HG02763 (cell line): ENCODE results near the gene CTNNBL1.
"Not testable (repeated sequence)": the region's sequence is repeated elsewhere in the genome, so short reads cannot be mapped to it uniquely, and the experiment has no call there.

Source experiments
- ATAC-seq: cut with Tn5 transposase; IDR thresholded peaks from one replicate; pipeline ENCODE4 v1.9.1; 2021; ENCODE audit warnings: mild to moderate bottlenecking, moderate library complexity; ENCODE audit not compliant: unreplicated experiment

Gene CTNNBL1

GRCh38 chr20:37677969-37678861 lies 15.6 kb upstream of the CTNNBL1 start:
- no peak for ATAC-seq

- ATAC-seq: not testable (repeated sequence)
These were observed 14.1 kb upstream of the CTNNBL1 start for GRCh38 chr20:37679751-37680150.

GRCh38 chr20:37680420-37680819 lies 13.4 kb upstream of the CTNNBL1 start:
- no peak for ATAC-seq

- ATAC-seq: no peak
These were observed 12.3 kb upstream of the CTNNBL1 start for GRCh38 chr20:37681384-37682112.

- ATAC-seq: not testable (repeated sequence)
These were observed 10.7 kb upstream of the CTNNBL1 start for GRCh38 chr20:37683146-37683545.

GRCh38 chr20:37686762-37687477 lies 6.9 kb upstream of the CTNNBL1 start:
- no peak for ATAC-seq

- ATAC-seq: no peak
These were observed 6.4 kb upstream of the CTNNBL1 start for GRCh38 chr20:37687478-37687805.

- no peak for ATAC-seq
These were observed 5.7 kb upstream of the CTNNBL1 start for GRCh38 chr20:37688093-37688492.

DNA sequence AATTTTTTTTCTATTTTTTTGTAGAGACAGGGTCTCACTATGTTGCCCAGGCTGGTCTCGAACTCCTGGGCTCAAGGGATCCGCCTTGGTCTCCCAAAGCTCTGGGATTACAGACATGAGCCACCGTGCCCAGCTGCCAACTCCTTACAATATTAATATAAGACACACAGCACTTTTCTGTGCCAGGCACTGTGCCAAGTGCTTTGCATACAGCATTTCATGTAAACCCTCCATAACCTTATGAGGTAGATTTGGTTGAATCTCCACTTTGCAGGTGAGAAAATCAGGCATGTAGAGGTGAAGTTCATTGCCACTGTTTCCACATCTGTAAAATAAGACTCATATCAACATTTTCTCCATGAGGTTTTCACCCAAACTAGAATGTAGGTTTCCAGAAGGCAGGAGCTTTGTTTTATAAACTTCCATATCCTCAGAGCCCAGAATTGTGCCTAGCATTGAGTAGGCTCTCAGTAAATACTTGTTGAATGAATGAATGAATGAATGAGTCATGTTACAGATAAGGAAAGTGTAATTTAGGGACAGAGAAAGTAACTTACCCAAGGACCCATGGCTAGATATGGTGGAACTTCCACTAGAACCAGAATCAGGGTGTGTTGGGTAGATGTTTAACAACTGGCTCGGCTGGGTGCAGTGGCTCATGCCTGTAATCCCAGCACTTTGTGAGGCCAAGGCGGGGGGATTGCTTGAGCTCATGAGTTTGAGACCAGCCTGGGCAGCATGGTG lies 3.0 kb upstream of the CTNNBL1 start:
- ATAC-seq: no peak

GRCh38 chr20:37692459-37693166 lies 1.2 kb upstream of the CTNNBL1 start:
- no peak for ATAC-seq

DNA sequence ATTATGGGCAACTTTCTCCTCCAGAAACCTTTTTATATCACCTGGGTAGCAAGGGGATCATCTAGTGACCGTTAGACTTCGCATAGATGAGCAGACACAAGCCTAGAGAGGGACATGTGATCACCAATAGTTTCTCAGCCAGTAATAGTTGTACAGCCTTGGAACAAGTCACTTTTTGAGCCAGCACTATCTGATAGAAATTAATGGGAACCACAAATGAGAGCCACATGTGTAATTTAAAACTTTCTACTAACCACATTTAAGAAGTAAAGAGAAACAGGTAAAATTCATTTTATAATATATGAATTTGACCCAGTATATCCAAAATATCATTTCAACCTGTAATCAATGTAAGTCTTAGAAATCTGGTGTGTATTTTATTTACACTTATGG lies 592 bp upstream of the CTNNBL1 start:
- no peak for ATAC-seq

GRCh38 chr20:37695684-37696342 lies 2.0 kb downstream of the CTNNBL1 start:
- ATAC-seq: no peak

DNA sequence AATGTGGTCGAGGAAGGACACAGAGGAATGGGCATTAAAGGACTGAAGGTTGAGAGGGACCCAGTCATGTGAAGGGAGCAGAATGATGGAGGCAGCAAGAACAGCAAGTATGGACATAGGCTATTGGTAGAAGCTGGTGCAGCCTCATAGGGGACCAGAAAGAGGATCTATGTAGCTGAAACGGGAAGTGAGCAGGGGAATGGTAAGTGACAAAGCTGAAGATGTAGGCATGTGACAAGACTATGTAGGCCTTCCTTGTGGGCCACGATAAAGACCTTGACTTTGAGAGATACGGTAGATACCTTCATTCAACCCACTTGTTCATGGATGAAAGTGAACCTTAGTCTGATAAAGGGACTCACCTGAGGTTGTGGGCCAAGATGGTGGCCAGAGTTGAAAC lies 3.5 kb downstream of the CTNNBL1 start:
- ATAC-seq: no peak

GRCh38 chr20:37699202-37699601 lies 5.4 kb downstream of the CTNNBL1 start:
- ATAC-seq: no peak

DNA sequence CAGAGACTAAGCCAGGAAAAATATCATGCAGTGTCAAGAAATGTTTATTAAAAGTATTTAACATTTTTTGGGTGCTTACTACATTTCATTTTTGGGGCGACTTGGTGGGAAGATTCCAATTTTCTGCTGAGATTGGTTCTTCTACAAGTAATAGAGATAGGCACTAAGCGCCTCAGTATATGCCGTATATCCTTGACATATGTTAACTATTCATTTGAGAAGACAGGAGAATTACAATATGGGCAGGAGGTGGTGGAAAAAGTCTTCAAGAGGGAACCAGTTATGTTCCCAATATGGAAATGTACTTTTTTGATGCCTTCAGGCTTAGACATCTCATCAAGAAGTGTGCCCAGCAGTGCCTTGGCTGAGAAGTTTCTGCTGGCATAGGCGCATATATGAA lies 6.5 kb downstream of the CTNNBL1 start:
- no peak for ATAC-seq

DNA sequence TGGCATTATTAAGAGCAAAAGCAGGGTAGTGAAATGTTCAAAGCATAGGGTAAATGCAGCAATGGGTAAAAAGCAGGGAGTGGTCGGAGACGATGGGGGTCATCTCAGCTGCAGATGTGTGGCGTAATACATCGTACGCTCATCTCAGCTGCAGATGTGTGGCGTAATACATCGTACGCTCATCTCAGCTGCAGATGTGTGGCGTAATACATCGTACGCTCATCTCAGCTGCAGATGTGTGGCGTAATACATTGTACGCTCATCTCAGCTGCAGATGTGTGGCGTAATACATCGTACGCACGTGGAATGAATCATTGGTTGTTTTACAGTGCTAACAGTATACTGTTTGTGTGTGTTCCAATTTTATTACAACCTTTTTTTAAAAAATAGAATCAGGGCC lies 7.8 kb downstream of the CTNNBL1 start:
- ATAC-seq: not testable (repeated sequence)

DNA sequence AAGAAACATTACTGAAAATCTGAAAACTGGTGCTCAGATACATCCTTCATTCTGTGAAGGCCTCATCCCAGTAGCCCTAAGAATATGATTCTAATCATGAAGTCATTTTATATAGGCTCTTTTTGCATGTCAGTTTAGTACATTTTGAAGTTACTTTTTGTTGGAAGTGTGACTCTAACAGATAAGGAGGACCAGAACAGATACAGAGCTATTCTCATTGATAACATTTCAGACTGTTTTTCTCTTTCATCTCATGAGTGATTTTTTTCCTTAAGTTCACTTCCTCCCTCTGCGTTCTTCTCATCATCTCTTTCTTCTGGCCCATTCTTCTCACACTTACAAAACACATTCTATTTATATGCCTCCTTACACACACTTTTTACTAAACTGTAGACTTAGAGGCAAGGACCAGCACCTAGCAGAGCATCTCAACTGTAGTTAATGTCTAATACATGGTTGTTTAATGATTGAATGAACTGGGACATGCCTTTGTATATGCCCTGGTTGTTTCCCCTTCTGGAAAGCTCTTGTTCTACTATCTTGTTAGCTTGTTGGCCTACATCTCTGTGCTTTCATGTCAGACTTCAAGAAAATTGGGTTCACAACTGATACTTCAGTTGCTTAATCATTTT lies 8.7 kb downstream of the CTNNBL1 start:
- no peak for ATAC-seq

DNA sequence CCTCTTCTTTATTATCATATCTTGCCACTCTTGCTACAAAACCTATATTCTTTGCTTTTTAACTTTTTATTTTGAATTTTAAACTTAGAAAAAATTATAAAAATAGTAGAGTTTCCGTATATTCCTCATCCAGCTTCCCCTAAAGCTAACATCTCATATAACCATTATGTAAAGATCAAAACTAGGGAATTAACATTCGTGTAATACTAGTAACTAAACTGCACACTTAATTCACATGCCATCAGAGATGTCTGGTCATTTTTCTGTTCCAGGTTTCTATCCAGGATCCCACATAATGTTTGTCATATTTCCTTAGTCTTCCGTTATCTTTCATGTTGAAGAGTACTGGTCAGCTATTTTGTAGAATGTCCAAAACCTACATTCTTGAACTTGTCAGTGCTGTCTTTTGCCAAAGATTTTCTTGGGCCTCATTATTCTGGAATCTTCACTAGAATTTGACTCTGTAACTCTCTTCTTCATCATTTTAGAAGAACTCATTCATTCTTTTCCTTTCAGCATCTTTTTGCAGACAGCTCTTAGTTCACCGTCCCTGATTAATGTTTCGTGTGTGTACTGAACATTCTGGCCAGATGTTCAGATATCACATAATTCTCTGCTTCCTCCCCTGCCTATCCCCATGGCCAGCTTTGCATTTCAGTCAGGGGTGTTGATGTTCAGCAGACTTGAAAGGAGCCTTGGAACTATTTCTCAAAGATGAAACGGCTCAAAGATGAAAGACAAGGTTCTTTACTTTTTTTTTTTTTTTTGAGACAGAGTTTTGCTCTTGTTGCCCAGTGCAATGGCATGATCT lies 9.4 kb downstream of the CTNNBL1 start:
- ATAC-seq: no peak

DNA sequence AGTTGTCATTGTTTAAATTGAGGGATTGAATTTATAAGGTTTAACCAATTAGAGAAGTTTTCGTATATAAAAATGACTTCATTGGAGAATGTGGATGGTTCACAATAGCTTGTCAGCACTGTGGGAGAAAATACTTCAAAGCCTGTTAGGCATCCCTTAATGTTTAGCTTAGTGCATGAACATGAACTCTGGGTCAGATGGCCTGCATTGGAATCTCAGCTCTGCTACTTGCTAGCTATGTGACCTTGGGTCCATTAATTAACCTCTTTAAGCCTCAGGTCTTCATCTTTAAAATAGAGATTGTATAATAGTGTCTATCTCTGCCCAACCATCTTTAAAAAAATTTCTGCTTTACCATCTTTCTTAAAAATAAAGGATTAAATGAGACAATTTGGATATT lies 11.1 kb downstream of the CTNNBL1 start:
- ATAC-seq: no peak
